GM12872 (cell line): ENCODE results near the gene SLC16A10.

Experiments
- TF ChIP-seq, protein P1 (sequence below): IDR thresholded peaks from 3 replicates; pipeline ENCODE4 v1.5.1; 2011; ENCODE audit warnings: low read depth, mild to moderate bottlenecking, low read length, moderate library complexity; ENCODE audit not compliant: insufficient read depth

The SLC16A10 gene

GRCh38 chr6:111091987-111092386 is 4.7 kb downstream of the SLC16A10 start:
- TF ChIP-seq, protein P1, sequence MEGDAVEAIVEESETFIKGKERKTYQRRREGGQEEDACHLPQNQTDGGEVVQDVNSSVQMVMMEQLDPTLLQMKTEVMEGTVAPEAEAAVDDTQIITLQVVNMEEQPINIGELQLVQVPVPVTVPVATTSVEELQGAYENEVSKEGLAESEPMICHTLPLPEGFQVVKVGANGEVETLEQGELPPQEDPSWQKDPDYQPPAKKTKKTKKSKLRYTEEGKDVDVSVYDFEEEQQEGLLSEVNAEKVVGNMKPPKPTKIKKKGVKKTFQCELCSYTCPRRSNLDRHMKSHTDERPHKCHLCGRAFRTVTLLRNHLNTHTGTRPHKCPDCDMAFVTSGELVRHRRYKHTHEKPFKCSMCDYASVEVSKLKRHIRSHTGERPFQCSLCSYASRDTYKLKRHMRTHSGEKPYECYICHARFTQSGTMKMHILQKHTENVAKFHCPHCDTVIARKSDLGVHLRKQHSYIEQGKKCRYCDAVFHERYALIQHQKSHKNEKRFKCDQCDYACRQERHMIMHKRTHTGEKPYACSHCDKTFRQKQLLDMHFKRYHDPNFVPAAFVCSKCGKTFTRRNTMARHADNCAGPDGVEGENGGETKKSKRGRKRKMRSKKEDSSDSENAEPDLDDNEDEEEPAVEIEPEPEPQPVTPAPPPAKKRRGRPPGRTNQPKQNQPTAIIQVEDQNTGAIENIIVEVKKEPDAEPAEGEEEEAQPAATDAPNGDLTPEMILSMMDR, result no peak

DNA sequence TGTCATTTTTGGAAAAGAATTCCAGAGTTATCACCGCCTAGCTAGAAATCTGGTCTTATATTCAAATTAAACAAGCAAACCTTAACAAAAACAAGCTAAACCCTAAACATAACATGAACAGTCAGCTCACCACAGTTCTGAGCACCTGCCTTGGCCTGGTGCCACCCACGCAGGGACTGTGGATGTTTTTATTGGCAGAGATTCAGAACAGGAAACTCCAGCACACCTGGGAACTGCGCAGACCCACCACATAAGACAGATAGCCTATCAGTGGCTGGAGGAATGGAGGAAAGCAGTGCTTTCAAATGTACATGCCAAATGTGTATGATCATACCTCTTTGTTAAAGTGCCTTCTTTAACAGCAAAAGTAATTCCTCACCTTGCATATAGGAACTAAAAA is 8.9 kb downstream of the SLC16A10 start:
- TF ChIP-seq, protein P1, result no peak

GRCh38 chr6:111098597-111098996 is 11.3 kb downstream of the SLC16A10 start:
- TF ChIP-seq, protein P1, result no peak

DNA sequence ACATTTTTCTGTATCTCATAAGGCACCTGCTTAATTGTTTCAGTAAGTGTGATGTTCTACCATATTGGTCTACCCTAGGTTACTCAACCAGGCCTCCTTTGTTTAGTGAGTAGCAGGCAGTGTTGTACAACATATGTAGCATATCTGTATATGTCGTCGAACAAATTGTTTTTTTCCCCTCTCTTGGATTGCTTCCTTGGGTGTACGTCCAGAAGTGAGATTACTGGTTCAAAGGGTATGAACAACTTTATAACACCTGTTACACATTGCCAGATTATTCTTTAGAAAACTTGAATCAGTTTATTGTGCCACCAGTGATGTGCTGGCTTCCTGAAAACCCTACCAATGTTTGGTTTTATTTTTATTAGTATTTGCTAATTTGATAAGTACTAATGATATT is 14.7 kb downstream of the SLC16A10 start:
- TF ChIP-seq, protein P1, result no peak

GRCh38 chr6:111105578-111105977 is 18.3 kb downstream of the SLC16A10 start:
- TF ChIP-seq, protein P1, result no peak

- TF ChIP-seq, protein P1, result no peak
Measured at GRCh38 chr6:111107589-111107988, 20.3 kb downstream of the SLC16A10 start.

GRCh38 chr6:111110036-111110435 is 22.7 kb downstream of the SLC16A10 start:
- TF ChIP-seq, protein P1, result no peak

DNA sequence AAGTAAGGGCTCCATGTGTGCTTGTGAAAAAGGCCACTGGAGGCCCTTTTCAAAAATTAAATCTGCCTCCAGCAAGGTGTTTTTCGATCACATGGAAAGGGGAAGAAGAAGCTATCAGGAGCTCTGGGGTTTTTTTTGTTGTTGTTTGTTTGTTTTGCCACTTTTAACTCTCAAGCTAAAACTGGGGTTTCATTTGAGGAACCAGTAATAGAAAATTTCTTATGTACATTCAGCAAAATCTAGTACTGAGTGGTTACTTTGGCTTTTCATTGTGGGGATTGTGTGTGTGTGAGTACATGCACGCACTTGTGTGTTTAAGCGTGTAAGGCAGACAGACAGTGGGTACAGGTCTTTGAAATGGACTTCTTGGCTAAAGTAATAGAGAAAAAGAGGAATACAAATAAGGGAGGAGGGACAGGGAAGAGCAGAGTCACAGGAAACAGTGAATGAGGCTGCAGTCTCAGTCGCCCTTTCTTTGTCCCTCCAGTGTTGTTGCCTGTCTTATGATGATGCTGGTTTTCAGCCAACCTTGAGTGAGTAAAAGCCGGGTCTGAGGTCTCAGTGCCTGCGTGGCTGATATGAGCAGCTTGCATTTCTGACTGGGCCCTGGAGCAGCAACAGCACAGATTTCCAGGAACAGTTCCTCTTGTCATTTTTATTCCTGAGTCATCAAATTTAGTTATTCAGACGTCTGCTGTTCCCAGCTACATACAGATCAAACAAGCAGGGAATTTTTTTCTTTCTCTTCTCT is 26.2 kb downstream of the SLC16A10 start:
- TF ChIP-seq, protein P1, result no peak
